Osteocyte (in vitro differentiated cells): Measurements from ENCODE around the gene RILP. TPM values are rescaled to one million over a fixed set of nuclear protein-coding genes. Genes with fewer than 3 reads are reported as not detected.

Experiments used
- DNase-seq: peaks from one replicate; pipeline ENCODE4 v3.0.0; 2021; ENCODE audit warnings: mixed read lengths; ENCODE audit not compliant: unreplicated experiment; ENCODE audit errors: extremely low spot score
- H3K27ac Mint-ChIP-seq: one replicate; pipeline ENCODE4 v1.8.0; 2021; ENCODE audit warnings: mild to moderate bottlenecking, mixed read lengths; ENCODE audit not compliant: unreplicated experiment
- H3K27me3 Mint-ChIP-seq: one replicate; pipeline ENCODE4 v1.8.0; 2021; ENCODE audit warnings: mixed read lengths; ENCODE audit not compliant: unreplicated experiment
- H3K36me3 Mint-ChIP-seq: one replicate; pipeline ENCODE4 v1.8.0; 2021; ENCODE audit warnings: mixed read lengths; ENCODE audit not compliant: unreplicated experiment
- H3K4me1 Mint-ChIP-seq: one replicate; pipeline ENCODE4 v1.8.0; 2021; ENCODE audit warnings: mixed read lengths; ENCODE audit not compliant: unreplicated experiment
- H3K4me3 Mint-ChIP-seq: one replicate; pipeline ENCODE4 v1.8.0; 2021; ENCODE audit warnings: mild to moderate bottlenecking, moderate library complexity, mixed read lengths; ENCODE audit not compliant: unreplicated experiment
- H3K9me3 Mint-ChIP-seq: one replicate; pipeline ENCODE4 v1.8.0; 2021; ENCODE audit warnings: mixed read lengths; ENCODE audit not compliant: unreplicated experiment
- total RNA-seq: library from RNA; stranded (reverse); gene quantifications from 2 replicates; pipeline ENCODE4 v1.2.1, GENCODE V29; 2021
- TF ChIP-seq, protein P1 (sequence below): fragments of 200-600 bp; sonication (generic); IDR thresholded peaks from 2 replicates; pipeline ENCODE4 v1.5.0; 2021; ENCODE audit warnings: antibody characterized with exemption, mild to moderate bottlenecking, moderate library complexity

The RILP gene
- total RNA-seq, 1 donor from 2014 or later: 2.6 TPM

DNA sequence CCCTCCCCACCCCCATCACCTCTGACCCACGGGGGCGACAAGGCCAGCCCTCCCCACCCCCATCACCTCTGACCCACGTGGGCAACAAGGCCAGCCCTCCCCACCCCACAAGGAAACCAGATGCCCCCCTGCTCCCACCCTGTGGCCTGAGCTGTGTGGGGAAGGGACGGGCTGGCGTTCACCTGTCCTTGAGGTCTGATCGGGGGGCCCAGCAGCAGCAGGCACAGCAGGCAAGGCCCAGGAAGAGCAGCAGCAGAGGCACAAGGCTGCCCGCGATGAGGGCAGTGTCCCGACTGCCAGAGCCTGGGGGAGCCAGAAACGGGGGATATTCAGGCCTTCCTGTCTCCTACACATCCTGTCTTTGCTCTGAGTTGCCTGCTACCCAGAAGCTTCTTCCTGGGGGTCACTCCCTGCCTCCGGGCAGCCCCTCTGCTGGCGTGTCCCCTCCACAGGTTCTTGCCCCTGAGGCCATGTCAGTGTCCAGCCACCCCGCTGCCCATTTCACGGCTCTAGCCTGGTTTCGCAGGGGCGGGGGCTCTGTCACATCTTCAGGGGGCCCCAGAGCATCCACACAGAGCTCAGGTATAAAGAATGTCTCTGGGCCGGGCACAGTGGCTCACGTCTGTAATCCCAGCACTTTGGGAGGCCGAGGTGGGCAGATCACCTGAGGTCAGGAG is 10.9 kb downstream of the RILP start:
- Mint-ChIP-seq H3K27ac (no peak overlapping the region), H3K27me3 (no peaks in the 10 kb centered on the region), H3K4me3 (no peak overlapping the region), H3K36me3 (no peaks in the 10 kb centered on the region), H3K9me3 (no peaks in the 10 kb centered on the region), H3K4me1 (no peaks in the 10 kb centered on the region)
- TF ChIP-seq, protein P1, sequence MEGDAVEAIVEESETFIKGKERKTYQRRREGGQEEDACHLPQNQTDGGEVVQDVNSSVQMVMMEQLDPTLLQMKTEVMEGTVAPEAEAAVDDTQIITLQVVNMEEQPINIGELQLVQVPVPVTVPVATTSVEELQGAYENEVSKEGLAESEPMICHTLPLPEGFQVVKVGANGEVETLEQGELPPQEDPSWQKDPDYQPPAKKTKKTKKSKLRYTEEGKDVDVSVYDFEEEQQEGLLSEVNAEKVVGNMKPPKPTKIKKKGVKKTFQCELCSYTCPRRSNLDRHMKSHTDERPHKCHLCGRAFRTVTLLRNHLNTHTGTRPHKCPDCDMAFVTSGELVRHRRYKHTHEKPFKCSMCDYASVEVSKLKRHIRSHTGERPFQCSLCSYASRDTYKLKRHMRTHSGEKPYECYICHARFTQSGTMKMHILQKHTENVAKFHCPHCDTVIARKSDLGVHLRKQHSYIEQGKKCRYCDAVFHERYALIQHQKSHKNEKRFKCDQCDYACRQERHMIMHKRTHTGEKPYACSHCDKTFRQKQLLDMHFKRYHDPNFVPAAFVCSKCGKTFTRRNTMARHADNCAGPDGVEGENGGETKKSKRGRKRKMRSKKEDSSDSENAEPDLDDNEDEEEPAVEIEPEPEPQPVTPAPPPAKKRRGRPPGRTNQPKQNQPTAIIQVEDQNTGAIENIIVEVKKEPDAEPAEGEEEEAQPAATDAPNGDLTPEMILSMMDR: no peak
- DNase-seq: no peak

DNA sequence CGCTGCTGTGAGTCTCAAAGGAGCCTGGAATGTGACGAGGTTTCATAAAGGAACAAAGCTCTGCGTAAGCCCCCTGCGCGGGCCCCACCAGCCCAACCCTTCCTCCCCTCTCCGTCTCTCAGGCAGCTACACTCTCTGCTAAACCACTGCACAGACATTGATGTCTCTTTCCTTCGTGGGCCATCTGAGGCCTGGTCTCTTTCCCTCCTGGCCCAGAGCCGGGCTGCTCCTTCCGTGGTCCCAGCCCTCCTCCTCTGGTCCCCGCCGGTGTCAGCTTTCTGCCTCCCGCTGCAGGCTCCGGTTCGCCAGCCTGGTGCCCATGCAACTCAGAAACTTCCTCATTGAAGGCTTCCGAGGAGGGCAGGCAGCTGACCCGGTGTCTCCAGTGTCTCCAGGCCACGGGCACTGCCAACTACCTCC is 11.5 kb downstream of the RILP start:
- no peak overlapping the region for H3K27ac Mint-ChIP-seq
- TF ChIP-seq, protein P1: no peak
- no peaks in the 10 kb centered on the region for H3K36me3 Mint-ChIP-seq
- H3K4me3 Mint-ChIP-seq: no peak overlapping the region
- H3K27me3 Mint-ChIP-seq: no peaks in the 10 kb centered on the region
- H3K9me3 Mint-ChIP-seq: no peaks in the 10 kb centered on the region
- DNase-seq: no peak
- no peaks in the 10 kb centered on the region for H3K4me1 Mint-ChIP-seq

DNA sequence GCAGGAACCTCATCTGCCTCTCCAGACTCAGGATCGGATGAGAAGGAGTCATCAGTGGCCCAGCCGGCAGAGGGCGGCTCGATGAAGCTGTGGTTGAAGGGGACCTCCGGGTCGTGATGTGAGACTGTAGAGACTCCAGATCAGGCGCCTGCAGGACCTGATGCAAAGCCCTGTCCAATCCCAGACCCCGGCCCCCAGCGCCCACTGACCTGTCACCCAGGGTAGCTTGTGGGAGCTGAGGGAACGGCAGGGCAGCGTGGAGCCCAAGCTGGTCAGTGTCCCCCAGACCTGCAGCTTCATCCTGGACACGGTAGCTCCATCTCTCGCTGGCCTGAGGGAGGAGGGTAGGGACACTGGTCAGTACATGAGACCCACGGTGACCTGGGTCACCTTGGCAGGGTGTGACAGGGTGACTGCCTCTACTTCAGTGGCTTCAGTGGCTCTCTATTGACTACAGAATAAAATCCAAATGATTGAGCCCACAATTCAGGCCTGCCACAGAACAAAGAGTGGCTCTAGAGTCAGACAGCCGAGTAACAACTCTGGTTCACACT is 12.9 kb downstream of the RILP start:
- H3K27ac Mint-ChIP-seq: no peak overlapping the region
- no peak for DNase-seq
- no peak overlapping the region for H3K4me3 Mint-ChIP-seq

DNA sequence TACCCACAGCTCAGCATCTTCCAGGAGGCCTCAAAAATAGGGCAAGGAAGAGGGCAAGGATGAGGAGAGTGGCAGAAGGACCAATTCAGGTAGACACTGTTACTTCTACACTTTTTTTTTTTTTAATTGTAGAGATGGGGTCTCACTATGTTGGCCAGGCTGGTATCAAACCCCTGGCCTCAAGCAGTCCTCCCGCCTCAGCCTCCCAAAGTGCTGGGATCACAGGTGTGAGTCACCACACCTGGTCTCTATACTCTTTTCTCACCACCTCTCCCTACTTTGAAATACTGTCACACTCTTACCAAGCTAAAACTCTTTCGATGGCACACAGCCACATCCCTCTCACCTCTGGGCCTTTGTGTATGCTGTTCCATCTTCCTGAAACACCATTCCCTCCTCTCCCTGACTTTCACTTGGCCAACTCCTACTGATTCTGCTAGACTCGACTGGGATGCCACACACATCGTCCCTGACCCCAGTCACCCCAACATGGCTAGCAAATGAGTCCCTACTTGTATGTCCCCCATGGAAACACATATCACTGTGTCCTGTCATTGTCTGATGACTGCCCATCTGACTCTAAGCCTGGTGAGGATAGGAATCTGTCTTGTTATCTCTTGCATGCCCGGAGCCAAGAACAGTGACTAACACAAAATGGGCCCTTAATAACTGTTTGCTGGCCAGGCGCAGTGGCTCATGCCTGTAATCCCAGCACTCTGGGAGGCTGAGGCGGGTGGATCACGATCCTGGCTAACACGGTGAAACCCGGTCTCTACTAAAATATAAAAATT is 13.8 kb downstream of the RILP start:
- Mint-ChIP-seq H3K27ac (no peak overlapping the region), H3K4me3 (no peak overlapping the region), H3K4me1 (no peaks in the 10 kb centered on the region), H3K9me3 (no peaks in the 10 kb centered on the region), H3K27me3 (peaks cover 11% of the 10 kb centered on the region), H3K36me3 (no peaks in the 10 kb centered on the region)
- TF ChIP-seq, protein P1: no peak
- DNase-seq: no peak

More for the DNA sequence above, 12.9 kb downstream of the RILP start:
- Mint-ChIP-seq H3K36me3 (no peaks in the 10 kb centered on the region), H3K4me1 (no peaks in the 10 kb centered on the region), H3K27me3 (peaks cover 2% of the 10 kb centered on the region), H3K9me3 (no peaks in the 10 kb centered on the region)
- TF ChIP-seq, protein P1: no peak
